ENCODE data around the gene TIMM29.

GRCh38 chr19:10885201-10886169 lies 43.1 kb upstream of the TIMM29 start:
- TF ChIP-seq EZH2phosphoT487 (IDR thresholded peaks at IDR 0.05; ENCODE audit: borderline replicate concordance, low read length) (no peak), CTCF (IDR thresholded peaks at IDR 0.05; ENCODE audit: low read depth, low read length, poor library complexity, severe bottlenecking) (no peak)
